Hippocampal formation (tissue), 2 donors: ENCODE results near the gene MYO5B.
A peak's percentile ranks its signal among the peaks of the same experiment; 100 is the strongest.
"Not testable (repeated sequence)": the region's sequence is repeated elsewhere in the genome, so short reads cannot be mapped to it uniquely, and the experiment has no call there.

Experiments used
- DNase-seq, 2 donors: peaks; one replicate each; lab custom pipeline; 2025; lab: John Stamatoyannopoulos, UW

Gene MYO5B

GRCh38 chr18:49922228-49922627, 272.7 kb downstream of the MYO5B start:
- no peak for DNase-seq

- DNase-seq = no peak
Observed at GRCh38 chr18:49921318-49921985, 273.5 kb downstream of the MYO5B start.

GRCh38 chr18:49920731-49921130, 274.2 kb downstream of the MYO5B start:
- DNase-seq = no peak

- DNase-seq = no peak
Observed at GRCh38 chr18:49917742-49918141, 277.2 kb downstream of the MYO5B start.

- no peak for DNase-seq
Observed at GRCh38 chr18:49915352-49915751, 279.6 kb downstream of the MYO5B start.

GRCh38 chr18:49913221-49913620, 281.7 kb downstream of the MYO5B start:
- DNase-seq = no peak

GRCh38 chr18:49911427-49911826, 283.5 kb downstream of the MYO5B start:
- DNase-seq = no peak

GRCh38 chr18:49910986-49911385, 284.0 kb downstream of the MYO5B start:
- no peak for DNase-seq

- no peak for DNase-seq
Observed at GRCh38 chr18:49910019-49910418, 284.9 kb downstream of the MYO5B start.

- no peak for DNase-seq
Observed at GRCh38 chr18:49907346-49907929, 287.5 kb downstream of the MYO5B start.

GRCh38 chr18:49905771-49906170, 289.2 kb downstream of the MYO5B start:
- DNase-seq = no peak

- no peak for DNase-seq
Observed at GRCh38 chr18:49904871-49905555, 289.9 kb downstream of the MYO5B start.

- no peak for DNase-seq
Observed at GRCh38 chr18:49901862-49902340, 293.0 kb downstream of the MYO5B start.

GRCh38 chr18:49899657-49900330, 295.2 kb downstream of the MYO5B start:
- no peak for DNase-seq

GRCh38 chr18:49898421-49898820, 296.5 kb downstream of the MYO5B start:
- DNase-seq = peak in 1 of 2 donors; percentile 26

- DNase-seq = no peak
Observed at GRCh38 chr18:49894517-49895226, 300.3 kb downstream of the MYO5B start.

- DNase-seq = no peak
Observed at GRCh38 chr18:49893036-49893435, 301.9 kb downstream of the MYO5B start.

GRCh38 chr18:49892148-49892924, 302.6 kb downstream of the MYO5B start:
- no peak for DNase-seq

- DNase-seq = no peak
Observed at GRCh38 chr18:49890041-49890440, 304.9 kb downstream of the MYO5B start.

GRCh38 chr18:49889552-49889951, 305.4 kb downstream of the MYO5B start:
- not testable (repeated sequence) for DNase-seq
